ENCODE measurements around the gene FAM200B.

FAM200B gene

GRCh38 chr4:15706646-15707362 lies 25.2 kb downstream of the FAM200B start:
- no peak for DNase-seq (ENCODE audit: low read depth)
- no peak overlapping the region for H3K4me3 ChIP-seq (ENCODE audit: low read depth, low read length)
- TF ChIP-seq, protein P1, sequence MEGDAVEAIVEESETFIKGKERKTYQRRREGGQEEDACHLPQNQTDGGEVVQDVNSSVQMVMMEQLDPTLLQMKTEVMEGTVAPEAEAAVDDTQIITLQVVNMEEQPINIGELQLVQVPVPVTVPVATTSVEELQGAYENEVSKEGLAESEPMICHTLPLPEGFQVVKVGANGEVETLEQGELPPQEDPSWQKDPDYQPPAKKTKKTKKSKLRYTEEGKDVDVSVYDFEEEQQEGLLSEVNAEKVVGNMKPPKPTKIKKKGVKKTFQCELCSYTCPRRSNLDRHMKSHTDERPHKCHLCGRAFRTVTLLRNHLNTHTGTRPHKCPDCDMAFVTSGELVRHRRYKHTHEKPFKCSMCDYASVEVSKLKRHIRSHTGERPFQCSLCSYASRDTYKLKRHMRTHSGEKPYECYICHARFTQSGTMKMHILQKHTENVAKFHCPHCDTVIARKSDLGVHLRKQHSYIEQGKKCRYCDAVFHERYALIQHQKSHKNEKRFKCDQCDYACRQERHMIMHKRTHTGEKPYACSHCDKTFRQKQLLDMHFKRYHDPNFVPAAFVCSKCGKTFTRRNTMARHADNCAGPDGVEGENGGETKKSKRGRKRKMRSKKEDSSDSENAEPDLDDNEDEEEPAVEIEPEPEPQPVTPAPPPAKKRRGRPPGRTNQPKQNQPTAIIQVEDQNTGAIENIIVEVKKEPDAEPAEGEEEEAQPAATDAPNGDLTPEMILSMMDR (IDR thresholded peaks at IDR 0.05; ENCODE audit: insufficient read depth, low read depth, low read length, missing control alignments), result no peak

- TF ChIP-seq, protein P1 (IDR thresholded peaks at IDR 0.05; ENCODE audit: insufficient read depth, low read depth, low read length, missing control alignments), result no peak
- no peak overlapping the region for H3K4me3 ChIP-seq (ENCODE audit: low read depth, low read length)
- no peak for DNase-seq (ENCODE audit: low read depth)
Measured at GRCh38 chr4:15707363-15707715, 25.7 kb downstream of the FAM200B start.

GRCh38 chr4:15711762-15712161 lies 30.1 kb downstream of the FAM200B start:
- no peak overlapping the region for H3K4me3 ChIP-seq (ENCODE audit: low read depth, low read length)
- TF ChIP-seq, protein P1 (IDR thresholded peaks at IDR 0.05; ENCODE audit: insufficient read depth, low read depth, low read length, missing control alignments), result no peak
- no peak for DNase-seq (ENCODE audit: low read depth)

DNA sequence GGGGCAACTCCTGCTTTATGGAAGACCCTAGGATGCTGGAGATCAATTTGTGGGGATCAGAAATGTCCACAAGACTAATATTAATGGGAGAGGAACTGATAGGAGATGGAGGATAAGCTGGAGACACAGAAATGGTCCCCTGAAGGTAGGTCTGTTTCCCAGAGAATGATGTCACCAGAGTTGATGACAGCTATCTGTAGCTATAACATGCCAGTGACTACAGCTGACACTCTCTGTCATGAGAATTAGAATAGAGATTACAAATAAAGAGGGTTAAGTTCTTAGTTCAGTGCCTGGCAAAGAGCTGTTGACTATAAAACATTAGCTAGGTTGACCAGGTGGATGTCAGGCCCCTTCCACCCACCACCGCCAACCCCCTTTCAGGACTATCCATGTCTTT lies 30.6 kb downstream of the FAM200B start:
- H3K4me3 ChIP-seq (ENCODE audit: low read depth, low read length), result no peak overlapping the region
- TF ChIP-seq, protein P1 (IDR thresholded peaks at IDR 0.05; ENCODE audit: insufficient read depth, low read depth, low read length, missing control alignments), result no peak
- DNase-seq (ENCODE audit: low read depth), result no peak

- TF ChIP-seq, protein P1 (IDR thresholded peaks at IDR 0.05; ENCODE audit: insufficient read depth, low read depth, low read length, missing control alignments), result no peak
Measured at GRCh38 chr4:15714141-15714540, 32.5 kb downstream of the FAM200B start.

GRCh38 chr4:15714646-15715435 lies 33.2 kb downstream of the FAM200B start:
- DNase-seq (ENCODE audit: low read depth), result no peak
- TF ChIP-seq, protein P1 (IDR thresholded peaks at IDR 0.05; ENCODE audit: insufficient read depth, low read depth, low read length, missing control alignments), result no peak
- H3K4me3 ChIP-seq (ENCODE audit: low read depth, low read length), result no peak overlapping the region

More at GRCh38 chr4:15714141-15714540, 32.5 kb downstream of the FAM200B start:
- no peak overlapping the region for H3K4me3 ChIP-seq (ENCODE audit: low read depth, low read length)
- no peak for DNase-seq (ENCODE audit: low read depth)
